Sigmoid colon (tissue), 7 donors: ENCODE measurements around the gene MRPL36. TPM values are rescaled to one million over a fixed set of nuclear protein-coding genes. Genes with fewer than 3 reads are reported as not detected.

Experiments
- DNase-seq: peaks from one replicate; pipeline ENCODE4 v3.0.0-alpha.2; 2019
- H3K27ac ChIP-seq, 4 donors: fragments of 200-600 bp; sonication (generic); one replicate each; pipeline ENCODE4 v1.5.1; 2016 to 2019; ENCODE audit warnings: mild to moderate bottlenecking in 1 of 4
- H3K27me3 ChIP-seq, 3 donors: fragments of 200-600 bp; sonication (generic); one replicate each; pipeline ENCODE4 v1.5.1; 2019; ENCODE audit warnings: mild to moderate bottlenecking in 1 of 3
- H3K36me3 ChIP-seq, 4 donors: fragments of 200-600 bp; sonication (generic); one replicate each; pipeline ENCODE4 v1.5.1; 2016 to 2019
- H3K4me1 ChIP-seq, 4 donors: fragments of 200-600 bp; sonication (generic); one replicate each; pipeline ENCODE4 v1.5.1; 2017 to 2019
- H3K4me3 ChIP-seq, 4 donors: fragments of 200-600 bp; sonication (generic); one replicate each; pipeline ENCODE4 v1.5.1; 2017 to 2019; ENCODE audit warnings: mild to moderate bottlenecking in 2 of 4, moderate library complexity in 1 of 4
- H3K9me3 ChIP-seq, 4 donors: fragments of 200-600 bp in 3 of 4; sonication (generic) in 3 of 4; one replicate each; pipeline versions ENCODE4 v1.5.1 to v1.6.1; 2013 to 2019
- CTCF ChIP-seq, 4 experiments: fragments of 450-650 bp in 3 of 4; fragments of 200-600 bp in 1 of 4; IDR thresholded peaks; one replicate each; pipeline ENCODE4 v1.5.1; 2016 to 2019; ENCODE audit warnings: antibody characterized with exemption in 4 of 4, mild to moderate bottlenecking in 3 of 4, moderate library complexity in 2 of 4
- EP300 ChIP-seq, 4 donors: sonication (generic); formaldehyde crosslinking; IDR thresholded peaks; one replicate each; pipeline ENCODE4 v1.6.1; 2017; ENCODE audit warnings: antibody characterized with exemption in 4 of 4
- POLR2A ChIP-seq, 2 donors: fragments of 450-650 bp; IDR thresholded peaks; one replicate each; pipeline ENCODE4 v1.6.1; 2016; ENCODE audit warnings: antibody characterized with exemption in 2 of 2, mild to moderate bottlenecking in 2 of 2, moderate library complexity in 2 of 2
- POLR2AphosphoS5 ChIP-seq, 4 donors: sonication (generic); formaldehyde crosslinking; IDR thresholded peaks; one replicate each; pipeline ENCODE4 v1.6.1; 2017; ENCODE audit warnings: antibody characterized with exemption in 4 of 4
- WGBS, 2 donors: extraction: QIAGEN DNeasy Blood & Tissue Kit; methylation state at CpG; one replicate each; pipeline ENCODE4 v1.1.7; 2013; 5-methylcytosine and 5-hydroxymethylcytosine counted together
- intact Hi-C: fragments of 100-400 bp; cut with DNase I; formaldehyde crosslinking; loops from one replicate; pipeline ENCODE4 v1.15.1; 2023
- polyA plus RNA-seq, 3 donors: library from polyadenylated mRNA; stranded (reverse); fragments of 200-250 nt; gene quantifications; one replicate each; pipeline ENCODE4 v1.2.3, GENCODE V29; 2013
- total RNA-seq, 4 donors: library from RNA; depleted of rRNA; stranded (reverse); fragments of >200 nt; gene quantifications; one replicate each; pipeline ENCODE4 v1.1.0, GENCODE V29; 2016
- donor health status: healthy with polysubstance abuse.
- donor health status: Bipolar disorder and iron deficiency.
- donor health status: healthy.

Gene MRPL36
- total and polyA plus RNA-seq, 7 donors: 32.4 to 77.9 (median 59.4) TPM

- 70 to 76% methylated on average over 20 of the region's 20 CpGs for WGBS, 2 donors
- intact Hi-C loops: no loop called here
- H3K27ac ChIP-seq: no peak overlapping the region
- H3K4me3 ChIP-seq: no peak overlapping the region
- no peak for TF ChIP-seq POLR2AphosphoS5 (IDR thresholded peaks at IDR 0.05)
- TF ChIP-seq CTCF (IDR thresholded peaks at IDR 0.05): no peak
- no peak for TF ChIP-seq POLR2A (IDR thresholded peaks at IDR 0.05)
- no peak for TF ChIP-seq EP300 (IDR thresholded peaks at IDR 0.05)
- peak; percentile 47 for DNase-seq
- no peaks in the 10 kb centered on the region for H3K9me3 ChIP-seq
- H3K36me3 ChIP-seq: no peaks in the 10 kb centered on the region
- H3K4me1 ChIP-seq: no peaks in the 10 kb centered on the region
- peaks cover 0 to 16% (median 0%) of the 10 kb centered on the region in 3 donors for H3K27me3 ChIP-seq
Measured at GRCh38 chr5:1771149-1772065, 28.2 kb downstream of the MRPL36 start.

GRCh38 chr5:1770443-1770802 is 29.2 kb downstream of the MRPL36 start:
- peak; percentile 28 for DNase-seq
- 65 to 72% methylated on average over 6 of the region's 6 CpGs for WGBS, 2 donors
- intact Hi-C loops: no loop called here

DNA sequence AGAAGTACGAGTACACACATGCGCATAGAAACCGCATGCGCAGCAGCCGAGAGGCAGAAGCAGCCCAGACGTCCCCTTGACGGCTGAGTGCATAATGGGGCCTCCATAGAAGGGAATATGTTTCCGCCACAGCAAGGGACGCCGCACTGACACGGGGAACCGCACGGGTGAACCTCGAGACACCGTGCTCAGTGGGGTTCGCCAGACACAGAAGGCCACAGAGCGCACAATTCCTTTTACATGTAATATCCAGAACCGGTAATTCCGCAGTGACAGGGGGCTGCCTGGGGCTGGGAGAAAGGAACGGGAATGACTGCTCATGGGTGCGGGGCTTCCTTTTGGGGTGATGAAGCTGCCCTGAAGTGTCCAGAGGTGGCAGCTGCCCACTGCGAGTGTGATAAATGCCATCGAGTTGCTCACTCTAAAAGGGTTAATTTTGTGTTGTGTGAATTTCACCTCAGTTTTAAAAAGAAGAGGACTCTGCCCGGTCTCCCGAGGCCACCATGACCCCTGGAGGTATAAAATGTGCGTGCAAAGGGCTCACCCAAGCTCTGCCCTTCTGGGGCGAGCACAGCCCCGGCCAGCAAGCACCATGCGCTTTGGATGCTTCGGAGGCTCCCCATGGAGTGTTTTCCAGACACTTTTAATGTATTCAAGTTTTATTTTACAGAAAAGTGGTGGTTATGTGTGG is 29.7 kb downstream of the MRPL36 start:
- no peak for TF ChIP-seq CTCF (IDR thresholded peaks at IDR 0.05)
- TF ChIP-seq POLR2A (IDR thresholded peaks at IDR 0.05): no peak
- TF ChIP-seq POLR2AphosphoS5 (IDR thresholded peaks at IDR 0.05): no peak
- TF ChIP-seq EP300 (IDR thresholded peaks at IDR 0.05): no peak
- Histone ChIP-seq H3K4me1 (no peaks in the 10 kb centered on the region), H3K9me3 (no peaks in the 10 kb centered on the region), H3K4me3 (no peak overlapping the region), H3K27ac (no peak overlapping the region), H3K36me3 (no peaks in the 10 kb centered on the region), H3K27me3 (peaks cover 0 to 31% (median 12%) of the 10 kb centered on the region in 3 donors)
- WGBS, 2 donors: 84 to 88% methylated on average over 30 of the region's 30 CpGs
- intact Hi-C loops: no loop called here
- DNase-seq: peak; percentile 34

More at GRCh38 chr5:1770443-1770802, 29.2 kb downstream of the MRPL36 start:
- no peaks in the 10 kb centered on the region for H3K4me1 ChIP-seq
- TF ChIP-seq EP300 (IDR thresholded peaks at IDR 0.05): no peak
- no peak for TF ChIP-seq POLR2AphosphoS5 (IDR thresholded peaks at IDR 0.05)
- TF ChIP-seq CTCF (IDR thresholded peaks at IDR 0.05): no peak
- no peak for TF ChIP-seq POLR2A (IDR thresholded peaks at IDR 0.05)
- no peaks in the 10 kb centered on the region for H3K36me3 ChIP-seq
- H3K4me3 ChIP-seq: no peak overlapping the region
- peaks cover 0 to 26% (median 7%) of the 10 kb centered on the region in 3 donors for H3K27me3 ChIP-seq
- no peaks in the 10 kb centered on the region for H3K9me3 ChIP-seq
- H3K27ac ChIP-seq: no peak overlapping the region

DNA sequence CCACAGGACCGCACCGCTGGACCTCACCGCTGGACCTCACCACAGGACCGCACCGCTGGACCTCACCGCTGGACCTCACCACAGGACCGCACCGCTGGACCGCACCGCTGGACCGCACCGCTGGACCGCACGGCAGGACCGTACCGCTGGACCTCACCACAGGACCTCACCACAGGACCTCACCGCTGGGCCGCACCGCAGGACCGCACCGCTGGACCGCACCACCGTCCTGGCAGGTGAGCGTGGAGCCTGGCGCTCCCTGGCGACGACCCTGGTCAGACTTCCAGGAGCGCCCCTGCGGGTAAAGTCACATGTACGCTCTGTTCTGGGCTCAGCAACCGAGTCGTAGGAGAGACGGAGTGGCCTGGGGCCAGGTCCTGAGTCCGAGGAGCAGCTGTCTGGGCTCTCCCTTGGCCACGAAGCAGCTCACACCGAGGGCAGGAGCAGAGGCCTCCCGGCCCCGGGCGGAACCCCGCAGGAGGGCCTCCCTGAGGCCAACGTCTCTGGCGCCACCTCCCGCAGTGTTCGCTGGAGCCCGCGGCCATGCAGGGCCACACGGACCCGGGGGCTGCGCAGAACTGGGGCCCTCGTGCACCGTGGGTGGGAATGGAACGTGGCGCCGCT is 30.5 kb downstream of the MRPL36 start:
- no peak overlapping the region for H3K27ac ChIP-seq
- WGBS, 2 donors: 94 to 95% methylated on average over 48 to 54 of the region's 54 CpGs
- TF ChIP-seq CTCF (IDR thresholded peaks at IDR 0.05) (no peak), POLR2A (IDR thresholded peaks at IDR 0.05) (no peak), POLR2AphosphoS5 (IDR thresholded peaks at IDR 0.05) (no peak), EP300 (IDR thresholded peaks at IDR 0.05) (no peak)
- no peaks in the 10 kb centered on the region for H3K36me3 ChIP-seq
- H3K4me3 ChIP-seq: no peak overlapping the region
- no peaks in the 10 kb centered on the region for H3K4me1 ChIP-seq
- peaks cover 0 to 38% (median 18%) of the 10 kb centered on the region in 3 donors for H3K27me3 ChIP-seq
- DNase-seq: peak; percentile 46
- intact Hi-C loops: no loop called here
- no peaks in the 10 kb centered on the region for H3K9me3 ChIP-seq
